Stimulated activated naive CD4-positive, alpha-beta T cell (primary cell): ENCODE measurements around the gene CSNK1G3.
"Not testable (repeated sequence)": the region's sequence is repeated elsewhere in the genome, so short reads cannot be mapped to it uniquely, and the experiment has no call there.

Experiments
- DNase-seq, 6 experiments: peaks; one replicate each; lab custom pipeline; 2025; lab: John Stamatoyannopoulos, UW

CSNK1G3 gene

DNA sequence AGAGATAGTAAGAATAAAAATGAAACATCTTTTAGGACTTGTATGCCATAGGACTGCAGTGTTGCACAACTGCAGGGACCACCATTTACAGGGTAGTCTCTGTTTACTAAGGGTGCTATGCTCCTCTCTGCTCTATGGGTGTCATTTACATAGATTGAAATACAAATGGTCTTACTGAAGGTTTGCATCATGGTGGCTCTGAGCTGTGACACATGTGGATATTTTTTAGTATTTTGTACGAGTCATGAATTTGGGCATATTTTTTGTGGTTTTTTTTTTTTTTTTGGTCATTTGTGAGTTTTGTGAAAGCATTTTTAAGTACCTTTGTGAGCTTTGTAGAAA, 47.4 kb downstream of the CSNK1G3 start:
- no peak for DNase-seq

DNA sequence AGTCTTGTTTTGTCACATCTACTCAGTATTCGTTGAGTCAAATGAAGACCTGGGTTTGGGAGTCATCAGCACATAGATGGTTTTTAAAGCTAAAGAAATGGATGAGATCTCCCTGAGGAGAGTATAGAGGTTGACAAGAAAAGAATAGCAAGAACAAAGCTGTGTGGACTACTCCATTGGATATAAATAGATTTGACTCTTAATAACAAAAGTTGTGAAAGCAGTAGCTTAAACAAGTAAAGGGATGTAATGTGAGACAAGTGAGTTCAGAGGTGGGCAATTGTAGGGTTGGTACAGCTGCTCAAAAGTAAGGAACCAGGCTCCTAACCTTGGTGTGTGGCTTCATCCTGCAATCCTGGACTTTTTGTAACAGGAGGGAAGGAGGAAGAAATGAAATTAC, 49.3 kb downstream of the CSNK1G3 start:
- no peak for DNase-seq

GRCh38 chr5:123571927-123572326, 60.0 kb downstream of the CSNK1G3 start:
- no peak for DNase-seq

DNA sequence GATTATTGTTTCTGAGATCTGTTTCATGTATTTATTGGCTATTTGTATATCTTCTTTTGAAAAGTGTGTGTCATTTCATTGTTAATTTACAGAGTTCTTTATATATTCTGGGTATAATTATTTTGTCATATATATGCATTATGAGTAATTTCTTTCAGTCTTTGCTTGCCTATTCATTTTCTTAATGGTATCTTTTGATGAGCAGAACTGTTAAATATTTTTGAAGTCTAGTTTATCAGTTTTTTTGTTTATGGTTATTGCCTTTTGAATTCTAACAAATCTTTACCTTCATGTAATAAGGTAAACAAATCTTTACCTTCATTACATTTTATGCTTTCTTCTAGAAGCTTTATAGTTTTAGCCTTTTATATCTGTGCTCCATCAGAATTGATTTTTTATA, 66.4 kb downstream of the CSNK1G3 start:
- DNase-seq, result no peak

- DNase-seq, result no peak
Measured at GRCh38 chr5:123579410-123579809, 67.4 kb downstream of the CSNK1G3 start.

GRCh38 chr5:123582550-123583285, 70.7 kb downstream of the CSNK1G3 start:
- DNase-seq, result no peak

DNA sequence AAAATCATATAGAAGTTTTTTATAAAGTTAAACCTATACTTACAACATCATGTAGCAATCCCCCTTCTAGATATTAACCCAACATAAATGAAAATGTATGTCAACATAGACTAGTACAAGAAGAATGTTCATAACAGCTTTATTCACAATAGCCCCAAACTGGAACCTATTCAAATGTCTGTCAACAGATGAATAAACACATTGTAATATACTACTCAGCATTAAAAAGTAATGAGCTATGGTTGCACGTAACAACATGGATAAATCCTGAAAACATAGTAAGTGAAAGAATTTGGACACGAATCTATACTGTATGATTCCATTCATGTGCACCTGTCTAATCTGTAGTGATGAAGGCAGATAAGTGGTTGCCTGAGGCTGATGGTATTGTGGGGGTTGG, 73.9 kb downstream of the CSNK1G3 start:
- no peak for DNase-seq

DNA sequence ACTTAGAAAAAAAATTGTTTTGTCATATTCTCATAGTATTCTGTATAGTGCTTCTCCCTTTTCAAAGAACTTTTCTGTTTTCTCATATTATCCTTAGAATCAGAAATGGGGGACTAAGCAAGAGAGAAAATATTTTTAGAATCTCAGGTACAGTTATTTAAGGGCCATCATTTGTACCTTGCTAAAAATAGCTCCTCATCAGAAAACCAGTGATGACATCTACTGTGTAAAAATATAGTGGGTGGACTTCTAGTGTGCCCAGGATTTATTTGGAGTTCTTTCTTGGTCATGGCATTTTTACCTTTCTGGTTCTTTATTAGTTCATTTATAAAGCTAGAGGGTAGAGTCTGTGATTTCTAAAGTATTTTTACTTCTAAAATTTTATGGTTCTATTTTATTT, 82.5 kb downstream of the CSNK1G3 start:
- DNase-seq, result no peak

DNA sequence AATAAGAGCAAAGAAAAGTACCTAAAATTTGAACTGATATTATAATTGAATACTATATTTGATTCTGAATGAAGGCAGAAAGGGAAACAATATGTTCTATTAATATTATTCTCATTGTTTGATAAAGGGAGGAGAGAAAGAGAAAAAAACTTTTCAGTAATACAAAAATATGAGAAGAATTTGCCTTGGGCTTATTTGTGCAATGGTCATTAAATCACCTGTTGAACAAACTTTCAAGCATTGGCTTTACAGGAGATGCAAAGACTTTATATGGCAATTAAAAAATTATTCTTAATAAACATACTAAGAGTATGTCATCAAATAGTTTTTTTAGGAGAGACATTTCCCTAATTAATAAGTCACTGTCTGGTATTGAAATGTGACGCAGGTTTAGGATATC, 85.0 kb downstream of the CSNK1G3 start:
- no peak for DNase-seq

- DNase-seq, result no peak
Measured at GRCh38 chr5:123598028-123598689, 86.2 kb downstream of the CSNK1G3 start.

- no peak for DNase-seq
Measured at GRCh38 chr5:123599171-123599570, 87.2 kb downstream of the CSNK1G3 start.

- DNase-seq, result no peak
Measured at GRCh38 chr5:123601610-123602009, 89.6 kb downstream of the CSNK1G3 start.

DNA sequence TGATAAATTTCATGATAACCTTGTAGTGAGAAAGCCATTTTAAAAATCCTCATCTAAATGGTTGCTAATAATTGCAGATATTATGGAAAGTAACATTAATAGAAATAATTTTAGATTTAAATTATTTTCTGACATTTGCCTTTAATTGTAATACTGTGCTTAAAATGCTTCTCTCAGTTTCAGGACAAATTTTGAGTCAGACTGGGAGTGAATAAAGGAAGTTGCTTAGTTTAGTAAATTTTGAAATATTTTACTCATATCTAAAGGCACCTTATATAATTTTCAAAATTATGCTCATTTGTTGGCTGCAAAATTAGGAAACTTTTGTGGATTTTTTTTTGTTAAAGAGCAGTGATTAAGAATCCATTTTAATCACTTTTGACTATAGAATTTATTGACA, 93.8 kb downstream of the CSNK1G3 start:
- DNase-seq, result no peak

GRCh38 chr5:123610209-123610608, 98.2 kb downstream of the CSNK1G3 start:
- no peak for DNase-seq

- DNase-seq, result peak in 3 of 6 experiments; percentile 20 to 62 (median 45)
Measured at GRCh38 chr5:123610665-123611405, 98.9 kb downstream of the CSNK1G3 start.

- DNase-seq, result no peak
Measured at GRCh38 chr5:123611406-123611709, 99.4 kb downstream of the CSNK1G3 start.

DNA sequence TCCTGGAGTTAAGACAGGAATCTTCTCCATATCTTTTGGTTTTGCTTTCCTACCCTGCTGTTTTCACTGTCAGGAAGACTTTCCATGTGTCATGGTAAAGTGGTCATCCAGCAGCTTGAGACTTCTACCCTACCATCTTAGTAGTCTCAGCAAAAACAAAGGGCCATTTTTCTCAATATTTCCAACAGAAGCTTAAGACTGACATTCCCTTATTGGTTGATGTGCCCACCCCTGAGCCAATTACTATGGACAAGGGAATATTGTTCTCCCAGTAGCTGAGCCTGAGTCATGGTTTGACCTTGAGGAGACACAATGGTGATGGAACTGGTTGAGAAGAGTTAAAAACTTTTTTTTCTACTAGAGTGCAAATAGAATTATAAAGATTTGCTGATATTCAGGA, 105.6 kb downstream of the CSNK1G3 start:
- no peak for DNase-seq

DNA sequence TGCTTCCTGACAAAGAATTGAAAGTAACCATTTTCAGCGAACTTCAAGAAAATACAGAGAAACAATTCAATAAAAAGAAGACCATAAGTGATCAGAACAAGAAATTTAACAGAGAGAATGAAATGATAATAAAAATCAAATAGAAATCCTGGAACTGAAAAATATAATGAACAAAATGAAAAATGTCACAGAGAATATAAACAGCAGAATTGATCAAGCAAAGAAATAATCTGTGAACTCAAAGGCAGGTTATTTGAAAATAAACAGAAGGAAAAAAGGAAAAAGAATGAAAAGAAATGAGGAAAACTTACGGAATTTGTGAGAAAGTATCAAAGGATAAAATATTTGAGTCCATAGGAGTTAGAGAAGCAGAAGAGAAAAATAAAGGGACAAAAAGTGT, 114.1 kb downstream of the CSNK1G3 start:
- no peak for DNase-seq

DNA sequence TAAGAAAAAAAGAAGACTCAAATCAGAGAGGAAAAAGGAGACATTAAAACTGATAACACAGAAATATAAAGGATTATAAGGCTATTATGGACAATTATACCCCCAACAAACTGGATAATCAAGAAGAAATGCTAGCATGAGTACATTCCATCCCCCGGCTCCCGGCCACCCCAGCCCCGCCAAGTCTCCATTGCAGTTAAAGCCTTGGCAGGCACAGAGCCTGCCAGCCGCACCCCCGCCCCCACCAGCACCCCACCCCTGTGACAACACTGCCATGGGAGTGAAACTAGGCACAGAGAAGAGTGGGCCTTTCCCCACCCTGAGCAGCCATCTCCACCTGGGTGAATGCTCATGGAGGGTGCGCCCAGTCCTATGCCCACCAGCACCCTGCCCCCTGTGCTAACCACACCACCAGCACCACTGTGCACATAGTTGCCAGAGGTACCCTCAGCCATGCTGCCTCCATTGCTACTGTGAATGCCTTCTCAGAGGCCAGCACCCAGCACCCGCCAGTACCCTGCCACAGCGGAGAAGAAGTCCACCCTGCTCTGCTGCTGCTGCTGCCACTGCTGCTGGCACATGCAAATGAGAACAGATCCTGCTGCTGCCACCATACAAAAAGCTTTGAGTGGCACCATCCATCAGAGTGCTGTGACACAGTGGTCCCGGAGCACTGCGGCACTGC, 117.0 kb downstream of the CSNK1G3 start:
- DNase-seq, result no peak

DNA sequence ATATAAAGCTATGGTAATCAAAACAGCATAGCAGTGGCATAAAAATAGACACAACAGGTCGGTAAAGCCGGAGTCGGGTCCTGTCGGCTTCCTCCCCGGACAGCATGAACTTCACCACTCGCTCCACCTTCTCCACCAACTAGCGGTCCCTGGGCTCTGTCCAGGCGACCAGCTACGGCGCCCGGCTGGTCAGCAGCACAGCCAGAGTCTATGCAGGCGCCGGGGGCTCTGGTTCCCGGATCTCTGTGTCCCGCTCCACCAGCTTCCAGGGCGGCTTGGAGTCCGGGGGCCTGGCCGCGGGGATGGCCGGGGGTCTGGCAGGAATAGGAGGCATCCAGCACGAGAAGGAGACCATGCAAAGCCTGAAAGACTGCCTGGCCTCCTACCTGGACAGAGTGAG, 124.0 kb downstream of the CSNK1G3 start:
- no peak for DNase-seq

DNA sequence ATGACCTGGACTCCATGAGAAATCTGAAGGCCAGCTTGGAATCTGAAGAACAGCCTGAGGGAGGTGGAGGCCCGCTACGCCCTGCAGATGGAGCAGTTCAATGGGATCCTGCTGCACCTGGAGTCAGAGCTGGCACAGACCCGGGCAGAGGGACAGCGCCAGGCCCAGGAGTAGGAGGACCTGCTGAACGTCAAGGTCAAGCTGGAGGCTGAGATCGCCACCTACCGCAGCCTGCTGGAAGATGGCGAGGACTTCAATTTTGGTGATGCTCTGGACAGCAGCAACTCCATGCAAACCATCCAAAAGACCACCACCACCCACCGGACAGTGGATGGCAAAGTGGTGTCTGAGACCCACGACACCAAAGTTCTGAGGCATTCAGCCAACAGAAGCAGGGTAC, 125.1 kb downstream of the CSNK1G3 start:
- not testable (repeated sequence) for DNase-seq

GRCh38 chr5:123639244-123639643, 127.3 kb downstream of the CSNK1G3 start:
- DNase-seq, result no peak
